GM18858 (cell line): ENCODE measurements around the gene MAN1C1.

ENCODE experiments used
- ATAC-seq: cut with Tn5 transposase; IDR thresholded peaks from one replicate; pipeline ENCODE4 v1.9.1; 2021; ENCODE audit not compliant: unreplicated experiment

The MAN1C1 gene

GRCh38 chr1:25712299-25712970 is 95.8 kb downstream of the MAN1C1 start:
- no peak for ATAC-seq

- ATAC-seq: no peak
Observed at GRCh38 chr1:25713961-25714360, 97.4 kb downstream of the MAN1C1 start.

- no peak for ATAC-seq
Observed at GRCh38 chr1:25714372-25714931, 97.9 kb downstream of the MAN1C1 start.

GRCh38 chr1:25715888-25716287 is 99.3 kb downstream of the MAN1C1 start:
- ATAC-seq: no peak

GRCh38 chr1:25716320-25716719 is 99.7 kb downstream of the MAN1C1 start:
- no peak for ATAC-seq

GRCh38 chr1:25718732-25719131 is 102.1 kb downstream of the MAN1C1 start:
- ATAC-seq: no peak

- ATAC-seq: no peak
Observed at GRCh38 chr1:25720624-25721023, 104.0 kb downstream of the MAN1C1 start.

- no peak for ATAC-seq
Observed at GRCh38 chr1:25723250-25723880, 106.8 kb downstream of the MAN1C1 start.

- no peak for ATAC-seq
Observed at GRCh38 chr1:25724201-25724600, 107.6 kb downstream of the MAN1C1 start.

- no peak for ATAC-seq
Observed at GRCh38 chr1:25724966-25725365, 108.4 kb downstream of the MAN1C1 start.

- ATAC-seq: no peak
Observed at GRCh38 chr1:25725482-25725881, 108.9 kb downstream of the MAN1C1 start.

GRCh38 chr1:25727088-25727487 is 110.5 kb downstream of the MAN1C1 start:
- no peak for ATAC-seq

GRCh38 chr1:25727635-25728286 is 111.2 kb downstream of the MAN1C1 start:
- no peak for ATAC-seq

GRCh38 chr1:25728301-25728935 is 111.8 kb downstream of the MAN1C1 start:
- no peak for ATAC-seq

GRCh38 chr1:25729045-25729444 is 112.5 kb downstream of the MAN1C1 start:
- ATAC-seq: no peak

- no peak for ATAC-seq
Observed at GRCh38 chr1:25729790-25730644, 113.4 kb downstream of the MAN1C1 start.

- ATAC-seq: no peak
Observed at GRCh38 chr1:25731148-25731547, 114.6 kb downstream of the MAN1C1 start.

- ATAC-seq: no peak
Observed at GRCh38 chr1:25731626-25732370, 115.2 kb downstream of the MAN1C1 start.

GRCh38 chr1:25732821-25733220 is 116.2 kb downstream of the MAN1C1 start:
- ATAC-seq: no peak

- no peak for ATAC-seq
Observed at GRCh38 chr1:25733271-25733670, 116.7 kb downstream of the MAN1C1 start.
